Vagina (tissue), 2 donors: Measurements from ENCODE around the gene KLC1. TPM values are rescaled to one million over a fixed set of nuclear protein-coding genes. Genes with fewer than 3 reads are reported as not detected.
A peak's percentile ranks its signal among the peaks of the same experiment; 100 is the strongest.

Experiments used
- DNase-seq, 2 donors: peaks; one replicate each; pipeline ENCODE4 v3.0.0-alpha.2; 2017; ENCODE audit errors: extremely low spot score in 2 of 2
- H3K27ac ChIP-seq: fragments of 200-600 bp; sonication (generic); one replicate; pipeline ENCODE4 v1.5.1; 2019
- H3K27me3 ChIP-seq: fragments of 200-600 bp; sonication (generic); one replicate; pipeline ENCODE4 v1.5.1; 2019
- H3K36me3 ChIP-seq, 2 donors: fragments of 200-600 bp; sonication (generic); one replicate each; pipeline ENCODE4 v1.5.1; 2017 to 2019
- H3K4me1 ChIP-seq: fragments of 200-600 bp; sonication (generic); one replicate; pipeline ENCODE4 v1.5.1; 2019
- H3K4me3 ChIP-seq, 2 donors: fragments of 200-600 bp; sonication (generic); 1 replicate in 1 of 2; 2 replicates in 1 of 2; pipeline ENCODE4 v1.5.1; 2016 to 2019
- H3K9me3 ChIP-seq: fragments of 200-600 bp; sonication (generic); one replicate; pipeline ENCODE4 v1.5.1; 2019
- POLR2A ChIP-seq, 2 donors: fragments of 450-650 bp; IDR thresholded peaks; one replicate each; pipeline ENCODE4 v1.6.1; 2017; ENCODE audit warnings: antibody characterized with exemption in 2 of 2, mild to moderate bottlenecking in 2 of 2, moderate library complexity in 2 of 2
- POLR2AphosphoS5 ChIP-seq, 2 donors: sonication (generic); formaldehyde crosslinking; IDR thresholded peaks; one replicate each; pipeline ENCODE4 v1.9.0; 2017; ENCODE audit warnings: antibody characterized with exemption in 2 of 2, mild to moderate bottlenecking in 2 of 2, low read depth in 1 of 2; ENCODE audit not compliant: insufficient read depth in 1 of 2
- intact Hi-C: fragments of 100-400 bp; cut with DNase I; formaldehyde crosslinking; loops from one replicate; pipeline ENCODE4 v1.15.1; 2023
- total RNA-seq: library from RNA; depleted of rRNA; stranded (reverse); fragments of >200 nt; gene quantifications from one replicate; pipeline ENCODE4 v1.2.3, GENCODE V29; 2016
- TF ChIP-seq, protein P1 (sequence below), 3 experiments: fragments of 450-650 bp in 2 of 3; fragments of 200-600 bp in 1 of 3; sonication (generic) in 1 of 3; IDR thresholded peaks; one replicate each; pipeline ENCODE4 v1.5.1; 2017 to 2019; ENCODE audit warnings: antibody characterized with exemption in 3 of 3, mild to moderate bottlenecking in 2 of 3, moderate library complexity in 2 of 3

KLC1 gene
- total RNA-seq, 1 donor from 2014 or later: 322 TPM

DNA sequence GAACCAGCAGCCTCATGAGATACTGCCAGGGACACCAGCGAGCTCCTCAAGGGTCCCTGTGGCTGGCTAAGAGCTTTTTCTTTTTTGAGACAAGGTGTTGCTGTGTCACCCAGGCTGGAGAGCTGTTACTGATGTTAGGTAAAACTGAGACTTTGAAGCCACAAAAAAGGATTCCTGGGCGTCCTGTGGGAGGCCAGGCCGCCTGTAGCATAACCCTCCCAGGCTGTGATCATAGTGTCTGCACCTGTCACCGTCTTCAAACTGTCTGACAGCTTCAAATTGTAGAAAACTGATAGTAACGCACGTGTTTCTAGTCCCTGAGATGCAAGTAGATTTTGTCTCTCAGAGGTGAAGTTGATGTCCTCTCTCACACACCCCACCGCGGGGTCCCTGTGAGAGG is 90.7 kb downstream of the KLC1 start:
- DNase-seq: no peak
- intact Hi-C loops: no loop called here
- H3K27ac ChIP-seq: no peak overlapping the region
- H3K27me3 ChIP-seq: no peaks in the 10 kb centered on the region
- H3K4me1 ChIP-seq: peaks cover 72% of the 10 kb centered on the region
- no peaks in the 10 kb centered on the region for H3K36me3 ChIP-seq
- H3K4me3 ChIP-seq: no peak overlapping the region
- no peaks in the 10 kb centered on the region for H3K9me3 ChIP-seq
- TF ChIP-seq, protein P1, sequence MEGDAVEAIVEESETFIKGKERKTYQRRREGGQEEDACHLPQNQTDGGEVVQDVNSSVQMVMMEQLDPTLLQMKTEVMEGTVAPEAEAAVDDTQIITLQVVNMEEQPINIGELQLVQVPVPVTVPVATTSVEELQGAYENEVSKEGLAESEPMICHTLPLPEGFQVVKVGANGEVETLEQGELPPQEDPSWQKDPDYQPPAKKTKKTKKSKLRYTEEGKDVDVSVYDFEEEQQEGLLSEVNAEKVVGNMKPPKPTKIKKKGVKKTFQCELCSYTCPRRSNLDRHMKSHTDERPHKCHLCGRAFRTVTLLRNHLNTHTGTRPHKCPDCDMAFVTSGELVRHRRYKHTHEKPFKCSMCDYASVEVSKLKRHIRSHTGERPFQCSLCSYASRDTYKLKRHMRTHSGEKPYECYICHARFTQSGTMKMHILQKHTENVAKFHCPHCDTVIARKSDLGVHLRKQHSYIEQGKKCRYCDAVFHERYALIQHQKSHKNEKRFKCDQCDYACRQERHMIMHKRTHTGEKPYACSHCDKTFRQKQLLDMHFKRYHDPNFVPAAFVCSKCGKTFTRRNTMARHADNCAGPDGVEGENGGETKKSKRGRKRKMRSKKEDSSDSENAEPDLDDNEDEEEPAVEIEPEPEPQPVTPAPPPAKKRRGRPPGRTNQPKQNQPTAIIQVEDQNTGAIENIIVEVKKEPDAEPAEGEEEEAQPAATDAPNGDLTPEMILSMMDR (IDR thresholded peaks at IDR 0.05): no peak
- TF ChIP-seq POLR2AphosphoS5 (IDR thresholded peaks at IDR 0.05; ENCODE audit: insufficient read depth in 1 of 2, low read depth in 1 of 2) (no peak), POLR2A (IDR thresholded peaks at IDR 0.05) (no peak)

DNA sequence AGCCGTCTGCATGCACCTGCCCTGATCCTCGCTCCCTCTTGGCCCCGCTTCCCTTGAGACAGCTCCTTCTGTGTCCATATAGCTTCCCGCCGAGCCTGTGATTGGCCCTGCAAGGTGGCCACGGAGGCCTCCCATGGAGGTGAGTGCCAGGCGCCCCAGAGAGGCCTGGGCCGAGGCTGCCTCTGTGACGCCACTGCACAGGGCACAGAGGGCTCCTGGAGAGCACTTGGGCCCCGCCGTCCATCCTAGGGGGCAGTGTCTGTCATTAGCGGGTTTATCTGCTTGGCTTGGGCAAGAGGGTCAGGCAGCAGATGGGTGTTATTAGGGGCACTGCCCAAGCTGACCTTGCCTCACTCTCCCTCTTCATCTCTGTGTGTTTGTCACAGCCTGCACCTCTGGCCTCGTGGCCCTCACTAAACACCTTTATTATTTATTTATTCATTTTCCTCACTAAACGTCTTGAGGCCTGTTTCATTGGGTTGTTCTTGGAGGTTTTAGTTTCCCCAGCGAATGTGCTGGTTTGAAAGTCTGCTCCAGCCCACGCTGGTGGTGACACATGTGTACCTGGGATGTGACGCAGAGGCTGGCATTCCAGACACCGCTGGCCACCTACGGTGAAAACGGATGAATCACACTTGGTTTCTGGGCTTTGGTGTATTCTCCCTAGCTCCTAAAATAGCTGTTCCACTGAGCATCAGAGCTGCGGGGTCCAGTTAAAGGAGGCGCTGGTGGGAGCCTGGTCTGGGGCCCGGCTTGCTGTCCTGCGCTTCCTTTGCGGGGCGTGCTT is 92.5 kb downstream of the KLC1 start:
- intact Hi-C loops: no loop called here
- H3K9me3 ChIP-seq: no peaks in the 10 kb centered on the region
- peaks cover 79% of the 10 kb centered on the region for H3K4me1 ChIP-seq
- no peak for TF ChIP-seq POLR2A (IDR thresholded peaks at IDR 0.05)
- TF ChIP-seq, protein P1 (IDR thresholded peaks at IDR 0.05): no peak
- H3K27me3 ChIP-seq: no peaks in the 10 kb centered on the region
- DNase-seq: no peak
- no peaks in the 10 kb centered on the region for H3K36me3 ChIP-seq
- H3K27ac ChIP-seq: no peak overlapping the region
- H3K4me3 ChIP-seq: no peak overlapping the region

DNA sequence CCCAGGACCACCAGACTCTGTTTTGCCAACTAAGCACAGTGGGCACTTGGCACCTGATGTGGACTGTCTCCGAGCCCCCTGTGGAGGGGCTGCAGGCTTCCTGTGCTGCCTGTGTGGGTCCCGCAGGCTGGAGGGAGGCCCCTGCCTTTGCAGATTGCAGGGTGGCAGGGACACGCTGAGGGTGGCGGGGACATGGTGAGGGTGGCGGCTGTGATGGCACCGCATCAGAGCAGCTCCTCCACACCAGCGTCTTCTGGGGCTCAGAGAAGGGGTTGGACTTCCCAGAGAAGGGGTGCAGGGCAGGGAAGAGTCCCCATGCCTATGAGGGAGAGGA is 94.7 kb downstream of the KLC1 start:
- no peak for DNase-seq
- intact Hi-C loops: no loop called here
- H3K36me3 ChIP-seq: peaks cover 0 to 12% of the 10 kb centered on the region in 2 donors
- H3K4me3 ChIP-seq: no peak overlapping the region
- peaks cover 70% of the 10 kb centered on the region for H3K4me1 ChIP-seq
- TF ChIP-seq POLR2A (IDR thresholded peaks at IDR 0.05): no peak
- TF ChIP-seq, protein P1 (IDR thresholded peaks at IDR 0.05): no peak
- TF ChIP-seq POLR2AphosphoS5 (IDR thresholded peaks at IDR 0.05; ENCODE audit: insufficient read depth in 1 of 2, low read depth in 1 of 2): no peak
- no peaks in the 10 kb centered on the region for H3K27me3 ChIP-seq
- H3K9me3 ChIP-seq: no peaks in the 10 kb centered on the region
- peak overlapping the region; percentile 92 for H3K27ac ChIP-seq

DNA sequence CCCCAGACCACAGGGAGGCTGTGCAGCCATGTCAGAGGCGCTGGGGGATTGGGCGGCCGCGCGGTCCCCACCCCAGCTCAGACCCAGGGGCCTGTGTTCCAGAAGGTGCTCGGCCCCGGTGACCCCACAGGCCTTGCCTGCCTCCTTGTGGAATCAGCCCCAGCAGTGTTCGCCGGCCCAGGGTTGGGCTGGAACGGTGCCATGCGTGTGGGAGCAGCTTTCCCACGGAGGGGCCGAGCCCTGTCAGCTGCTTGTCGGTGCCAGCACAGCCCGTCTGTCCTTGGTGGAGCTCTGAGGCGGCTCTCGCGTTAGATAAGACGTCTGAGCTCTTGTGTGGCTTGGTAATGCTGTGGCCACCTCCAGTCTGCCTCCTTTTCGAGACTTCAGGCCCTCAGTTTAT is 95.1 kb downstream of the KLC1 start:
- Histone ChIP-seq H3K27ac (peak overlapping the region; percentile 92), H3K36me3 (peaks cover 0 to 15% of the 10 kb centered on the region in 2 donors), H3K4me3 (no peak overlapping the region), H3K27me3 (no peaks in the 10 kb centered on the region), H3K4me1 (peaks cover 66% of the 10 kb centered on the region), H3K9me3 (no peaks in the 10 kb centered on the region)
- DNase-seq: no peak
- intact Hi-C loops: no loop called here
- TF ChIP-seq, protein P1 (IDR thresholded peaks at IDR 0.05): no peak
- no peak for TF ChIP-seq POLR2A (IDR thresholded peaks at IDR 0.05)
- TF ChIP-seq POLR2AphosphoS5 (IDR thresholded peaks at IDR 0.05; ENCODE audit: insufficient read depth in 1 of 2, low read depth in 1 of 2): peak in 1 of 2 donors; percentile 42

DNA sequence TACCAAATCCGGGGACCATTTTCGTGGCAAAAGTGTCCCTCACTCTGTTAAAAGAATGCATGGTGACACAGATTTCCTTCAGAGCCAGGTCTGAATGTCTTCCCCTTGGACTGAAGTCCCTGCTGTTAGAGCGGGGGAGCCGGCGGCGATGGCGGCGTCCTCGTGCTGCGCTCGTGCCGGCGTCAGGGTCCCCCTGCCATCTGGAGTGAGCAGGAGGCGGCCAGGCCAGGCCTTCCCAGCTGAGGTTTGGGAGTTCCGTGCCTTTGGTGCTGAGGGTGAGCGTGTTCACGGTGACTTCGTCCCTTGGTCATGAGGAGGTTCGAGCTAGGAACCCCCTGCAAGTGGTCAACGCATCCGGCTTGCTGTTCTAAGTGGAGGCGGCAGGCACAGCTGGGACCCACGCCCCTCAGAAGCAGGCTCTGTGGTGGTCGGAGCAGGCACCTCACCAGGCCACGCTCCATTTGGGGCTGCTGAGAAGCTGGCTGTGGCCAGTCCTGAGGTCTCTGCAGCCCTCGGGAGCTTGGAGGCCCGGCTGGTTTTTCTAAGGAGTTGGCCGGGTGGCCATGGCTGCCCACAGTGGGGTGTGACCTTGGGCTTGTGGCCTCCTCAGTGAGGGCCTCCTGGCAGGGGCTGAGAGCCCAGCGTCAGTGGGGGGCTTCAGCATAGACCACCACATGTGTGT is 96.1 kb downstream of the KLC1 start:
- DNase-seq: no peak
- no peaks in the 10 kb centered on the region for H3K9me3 ChIP-seq
- H3K4me3 ChIP-seq: no peak overlapping the region
- H3K4me1 ChIP-seq: peaks cover 63% of the 10 kb centered on the region
- no peak for TF ChIP-seq POLR2AphosphoS5 (IDR thresholded peaks at IDR 0.05; ENCODE audit: insufficient read depth in 1 of 2, low read depth in 1 of 2)
- TF ChIP-seq POLR2A (IDR thresholded peaks at IDR 0.05): no peak
- TF ChIP-seq, protein P1 (IDR thresholded peaks at IDR 0.05): no peak
- H3K27me3 ChIP-seq: no peaks in the 10 kb centered on the region
- peak overlapping the region; percentile 92 for H3K27ac ChIP-seq
- H3K36me3 ChIP-seq: peaks cover 0 to 25% of the 10 kb centered on the region in 2 donors
- intact Hi-C loops: no loop called here
